ENCODE data around the gene CELF2.

- TF ChIP-seq CTCF (IDR thresholded peaks at IDR 0.05) (no peak), POLR2A (IDR thresholded peaks at IDR 0.05) (no peak), POLR2AphosphoS5 (IDR thresholded peaks at IDR 0.05) (no peak)
Measured at GRCh38 chr10:11183015-11183414, 165.3 kb downstream of the CELF2 start.

All from sigmoid colon (tissue), 4 donors.